OCI-LY7 (cell line): Measurements from ENCODE around the gene SNHG17. TPM values are rescaled to one million over a fixed set of nuclear protein-coding genes. Genes with fewer than 3 reads are reported as not detected.
A peak's percentile ranks its signal among the peaks of the same experiment; 100 is the strongest.

Experiments used
- BruUV-seq: library from RNA; stranded (reverse); fragments of 400-500 nt; replicated peaks from 2 replicates; lab custom pipeline; 2021; lab: Mats Ljungman, UMichigan
- CTCF ChIA-PET: fragments of 300-600 bp; sonication (Branson Sonifier 250); formaldehyde crosslinking; loops from one replicate; lab custom pipeline; 2022; ENCODE audit warnings: antibody characterized with exemption; ENCODE audit not compliant: unreplicated experiment; lab: Charles Lee
- POLR2A ChIA-PET: fragments of 300-600 bp; sonication (Branson Sonifier 250); formaldehyde crosslinking; loops from one replicate; lab custom pipeline; 2022; ENCODE audit warnings: antibody characterized with exemption; lab: Charles Lee
- DNase-seq: peaks from one replicate; pipeline ENCODE4 v3.0.0-alpha.2; 2015; ENCODE audit warnings: low spot score
- H2AFZ ChIP-seq: fragments of 200-600 bp; sonication (generic), shearing (Covaris generic); 2 replicates; pipeline ENCODE4 v1.6.1; 2014; ENCODE audit warnings: mild to moderate bottlenecking, antibody characterized with exemption, low read length, moderate library complexity
- H3K27ac ChIP-seq: fragments of 200-600 bp; sonication (generic); 2 replicates; pipeline ENCODE4 v1.5.1; 2014; ENCODE audit warnings: mixed run types, low read depth, mild to moderate bottlenecking, moderate library complexity, low read length, inconsistent platforms; ENCODE audit not compliant: poor library complexity, severe bottlenecking
- H3K36me3 ChIP-seq: fragments of 200-600 bp; sonication (generic); 2 replicates; pipeline ENCODE4 v1.6.1; 2014; ENCODE audit warnings: mild to moderate bottlenecking, antibody characterized with exemption, low read length, moderate library complexity, mixed read lengths; ENCODE audit not compliant: insufficient read depth
- H3K4me1 ChIP-seq: fragments of 200-600 bp; sonication (generic); 2 replicates; pipeline ENCODE4 v1.5.1; 2014; ENCODE audit warnings: mild to moderate bottlenecking, low read length; ENCODE audit not compliant: insufficient read depth, poor library complexity, severe bottlenecking
- H3K4me2 ChIP-seq: fragments of 200-600 bp; sonication (generic); 2 replicates; pipeline ENCODE4 v1.6.1; 2014; ENCODE audit warnings: mild to moderate bottlenecking, low read length
- H3K4me3 ChIP-seq: fragments of 200-600 bp; sonication (generic); 2 replicates; pipeline ENCODE4 v1.5.1; 2014; ENCODE audit warnings: mild to moderate bottlenecking, low read depth, low read length; ENCODE audit not compliant: poor library complexity, severe bottlenecking
- H3K79me2 ChIP-seq: fragments of 200-600 bp; sonication (generic); 2 replicates; pipeline ENCODE4 v1.6.1; 2016; ENCODE audit warnings: low read depth, mild to moderate bottlenecking, low read length, moderate library complexity, mixed read lengths; ENCODE audit not compliant: insufficient read depth
- H3K9me2 ChIP-seq: fragments of 200-600 bp; sonication (generic); 2 replicates; pipeline ENCODE4 v1.6.1; 2016; ENCODE audit warnings: mild to moderate bottlenecking, low read length, mixed read lengths; ENCODE audit not compliant: insufficient read depth
- H3K9me3 ChIP-seq: fragments of 200-600 bp; sonication (generic); 2 replicates; pipeline ENCODE4 v1.6.1; 2014; ENCODE audit warnings: mild to moderate bottlenecking, mixed run types, low read length, mixed read lengths
- H4K20me1 ChIP-seq: fragments of 200-600 bp; sonication (generic); 2 replicates; pipeline ENCODE4 v1.6.1; 2014; ENCODE audit warnings: mild to moderate bottlenecking, antibody characterized with exemption, low read length, moderate library complexity, mixed read lengths; ENCODE audit not compliant: insufficient read depth
- EZH2phosphoT487 ChIP-seq: fragments of 200-600 bp; sonication (generic); IDR thresholded peaks from 2 replicates; pipeline ENCODE4 v1.6.1; 2018; ENCODE audit warnings: low read depth, borderline replicate concordance, mild to moderate bottlenecking, mixed run types, antibody characterized with exemption, low read length, moderate library complexity, mixed read lengths
- intact Hi-C: fragments of 100-400 bp; cut with micrococcal nuclease; formaldehyde crosslinking; loops from one replicate; pipeline ENCODE4 v1.10.0; 2022; ENCODE audit not compliant: unreplicated experiment
- total RNA-seq, 2 experiments: library from RNA; depleted of rRNA in 1 of 2; stranded (reverse); fragments of >200 nt in 1 of 2; shearing (Covaris generic) in 1 of 2; gene quantifications; 2 replicates each; pipeline ENCODE4 v1.2.3, GENCODE V29; 2014 to 2022
- TF ChIP-seq, protein P1 (sequence below): fragments of 200-600 bp; sonication (generic); conservative IDR thresholded peaks from 2 replicates; pipeline ENCODE4 v1.5.1; 2014; ENCODE audit warnings: mild to moderate bottlenecking, antibody characterized with exemption, low read length, moderate library complexity, mixed read lengths

The SNHG17 gene
- total RNA-seq, 2 experiments from 2014 or later: 49.1 to 111 TPM

DNA sequence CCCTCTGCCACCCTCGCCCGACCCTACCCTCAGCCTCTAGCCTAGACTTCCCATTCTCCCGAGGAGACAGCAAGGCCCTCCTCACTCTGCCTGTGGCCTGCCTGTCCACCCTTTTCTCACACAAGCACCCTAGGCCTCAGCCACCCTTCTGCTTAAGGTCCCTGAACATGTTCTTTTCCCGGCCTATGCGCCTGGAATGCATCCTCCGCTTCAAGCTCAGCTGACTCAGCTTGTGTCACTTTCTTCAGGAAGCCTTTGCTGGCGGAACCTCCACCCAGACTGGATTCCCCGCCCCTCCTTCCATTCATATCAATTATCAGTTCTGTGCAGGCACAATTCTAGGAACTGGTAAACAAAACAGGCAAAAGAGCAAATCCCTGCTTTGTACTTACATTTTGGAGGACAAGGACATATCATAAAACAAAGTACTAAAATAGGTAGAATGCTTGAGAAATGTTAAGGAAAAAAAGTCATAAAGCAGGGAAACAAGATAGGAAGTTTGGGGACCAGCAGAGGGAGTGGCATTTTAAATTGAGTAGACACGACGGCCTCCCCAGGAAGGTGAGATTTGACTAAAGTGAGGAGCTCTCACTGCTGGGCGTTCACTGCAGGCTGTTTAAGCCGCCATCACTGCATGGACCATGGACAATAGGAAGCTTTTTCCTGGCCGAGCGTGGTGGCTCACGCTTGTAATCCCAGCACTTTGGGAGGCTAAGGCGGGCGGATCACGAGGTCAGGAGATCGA lies 17.9 kb upstream of the SNHG17 start:
- no peak overlapping the region for H2AFZ ChIP-seq

DNA sequence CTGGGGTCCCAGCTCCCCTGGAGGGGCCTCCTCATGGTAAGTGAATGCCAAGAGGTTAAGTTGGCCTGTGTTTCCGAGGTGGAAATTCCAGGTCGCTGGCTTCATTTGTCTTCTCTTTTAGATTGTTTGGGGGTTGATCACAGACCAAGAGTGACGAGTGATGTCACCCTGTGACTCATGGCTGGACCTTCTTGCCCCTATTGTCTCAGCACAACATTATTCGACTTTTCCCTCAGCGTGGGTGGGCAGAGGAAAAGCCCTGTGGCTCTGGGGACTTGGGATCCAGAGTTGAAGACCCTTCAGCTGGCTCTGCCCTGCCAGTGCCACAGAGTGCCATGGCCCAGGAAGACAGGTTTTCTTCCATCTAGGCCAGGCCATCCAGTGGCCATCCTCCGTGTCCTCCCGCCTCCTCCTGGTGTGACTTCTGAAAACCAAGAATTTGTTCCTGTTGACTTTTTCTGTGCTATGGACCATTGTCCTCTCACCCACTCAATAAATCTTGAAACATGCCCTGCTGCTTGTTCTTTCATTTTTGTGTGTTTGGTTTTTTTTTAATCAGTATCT lies 15.4 kb upstream of the SNHG17 start:
- H3K27ac ChIP-seq: no peak overlapping the region
- H3K9me3 ChIP-seq: no peaks in the 10 kb centered on the region
- H3K9me2 ChIP-seq: no peaks in the 10 kb centered on the region
- no peak for DNase-seq
- peaks cover 33% of the 10 kb centered on the region for H3K36me3 ChIP-seq
- peaks cover 50% of the 10 kb centered on the region for H3K4me1 ChIP-seq
- intact Hi-C loops: no loop called here
- peaks cover 14% of the 10 kb centered on the region; the same call in 1 of the 2 replicates for H3K79me2 ChIP-seq
- ChIA-PET POLR2A (interaction anchor here (0.6 kb wide), 1 partner anchor 9 kb away, joined by 3 read pairs; no protein-coding TSS in a partner anchor), CTCF (no interaction called here)
- H3K4me2 ChIP-seq: no peak overlapping the region
- H3K4me3 ChIP-seq: no peak overlapping the region
- no peak for TF ChIP-seq EZH2phosphoT487
- TF ChIP-seq, protein P1, sequence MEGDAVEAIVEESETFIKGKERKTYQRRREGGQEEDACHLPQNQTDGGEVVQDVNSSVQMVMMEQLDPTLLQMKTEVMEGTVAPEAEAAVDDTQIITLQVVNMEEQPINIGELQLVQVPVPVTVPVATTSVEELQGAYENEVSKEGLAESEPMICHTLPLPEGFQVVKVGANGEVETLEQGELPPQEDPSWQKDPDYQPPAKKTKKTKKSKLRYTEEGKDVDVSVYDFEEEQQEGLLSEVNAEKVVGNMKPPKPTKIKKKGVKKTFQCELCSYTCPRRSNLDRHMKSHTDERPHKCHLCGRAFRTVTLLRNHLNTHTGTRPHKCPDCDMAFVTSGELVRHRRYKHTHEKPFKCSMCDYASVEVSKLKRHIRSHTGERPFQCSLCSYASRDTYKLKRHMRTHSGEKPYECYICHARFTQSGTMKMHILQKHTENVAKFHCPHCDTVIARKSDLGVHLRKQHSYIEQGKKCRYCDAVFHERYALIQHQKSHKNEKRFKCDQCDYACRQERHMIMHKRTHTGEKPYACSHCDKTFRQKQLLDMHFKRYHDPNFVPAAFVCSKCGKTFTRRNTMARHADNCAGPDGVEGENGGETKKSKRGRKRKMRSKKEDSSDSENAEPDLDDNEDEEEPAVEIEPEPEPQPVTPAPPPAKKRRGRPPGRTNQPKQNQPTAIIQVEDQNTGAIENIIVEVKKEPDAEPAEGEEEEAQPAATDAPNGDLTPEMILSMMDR: no peak
- no TSS peak for BruUV-seq
- H4K20me1 ChIP-seq: no peaks in the 10 kb centered on the region
- no peak overlapping the region for H2AFZ ChIP-seq

More for the DNA sequence above, 17.9 kb upstream of the SNHG17 start:
- H3K36me3 ChIP-seq: peaks cover 33% of the 10 kb centered on the region
- DNase-seq: no peak
- TF ChIP-seq, protein P1: no peak
- TF ChIP-seq EZH2phosphoT487: no peak
- ChIA-PET POLR2A (interaction anchor here (0.6 to 1.8 kb wide), 7 partner anchors 18 to 71 kb away, joined by 3 to 10 read pairs (median 4); partner anchors contain the start of genes RALGAPB and SNHG17), CTCF (interaction anchor here (1.6 to 2.1 kb wide), 2 partner anchors 18 to 20 kb away, joined by 7 to 16 read pairs; partner anchors contain the start of genes RALGAPB and SNHG17)
- H3K4me2 ChIP-seq: no peak overlapping the region
- BruUV-seq: no TSS peak
- no peaks in the 10 kb centered on the region for H3K9me2 ChIP-seq
- no peak overlapping the region for H3K4me3 ChIP-seq
- intact Hi-C loops: no loop called here
- H3K9me3 ChIP-seq: no peaks in the 10 kb centered on the region
- H3K79me2 ChIP-seq: no peaks in the 10 kb centered on the region
- no peaks in the 10 kb centered on the region for H4K20me1 ChIP-seq
- H3K4me1 ChIP-seq: peaks cover 41% of the 10 kb centered on the region
- peak overlapping the region; percentile 83 for H3K27ac ChIP-seq
